GM19455 (cell line): ENCODE measurements around the gene CPLX3.
A peak's percentile ranks its signal among the peaks of the same experiment; 100 is the strongest.
"Not testable (repeated sequence)": the region's sequence is repeated elsewhere in the genome, so short reads cannot be mapped to it uniquely, and the experiment has no call there.

Source experiments
- ATAC-seq: cut with Tn5 transposase; IDR thresholded peaks from one replicate; pipeline ENCODE4 v1.9.1; 2021; ENCODE audit not compliant: unreplicated experiment

The CPLX3 gene, protein sequence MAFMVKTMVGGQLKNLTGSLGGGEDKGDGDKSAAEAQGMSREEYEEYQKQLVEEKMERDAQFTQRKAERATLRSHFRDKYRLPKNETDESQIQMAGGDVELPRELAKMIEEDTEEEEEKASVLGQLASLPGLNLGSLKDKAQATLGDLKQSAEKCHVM

DNA sequence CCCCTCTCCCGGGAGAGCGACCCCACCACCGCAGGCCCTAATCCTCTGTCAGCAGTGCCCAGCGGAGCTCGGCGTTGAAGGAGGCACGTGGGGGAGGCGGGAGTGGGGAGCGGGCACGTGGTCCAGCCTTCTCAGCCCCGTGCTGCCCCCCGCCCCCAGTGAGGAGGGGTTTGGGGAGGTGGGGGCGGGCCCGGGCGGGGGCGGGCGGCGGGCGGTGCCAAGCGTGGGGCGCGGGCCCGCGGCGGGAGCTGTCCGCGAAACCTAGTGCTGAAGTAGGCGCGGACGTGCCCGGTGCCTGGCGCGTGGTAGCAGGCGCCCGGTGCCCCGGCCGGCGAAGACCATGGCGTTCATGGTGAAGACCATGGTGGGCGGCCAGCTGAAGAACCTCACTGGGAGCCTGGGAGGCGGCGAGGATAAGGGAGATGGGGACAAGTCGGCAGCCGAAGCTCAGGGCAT, at the start of gene CPLX3:
TSS of gene CPLX3 (plus strand) at position 264 of the 456 bp plus-strand sequence. CDS start at position 341, 77 bp downstream.
- no peak for ATAC-seq

DNA sequence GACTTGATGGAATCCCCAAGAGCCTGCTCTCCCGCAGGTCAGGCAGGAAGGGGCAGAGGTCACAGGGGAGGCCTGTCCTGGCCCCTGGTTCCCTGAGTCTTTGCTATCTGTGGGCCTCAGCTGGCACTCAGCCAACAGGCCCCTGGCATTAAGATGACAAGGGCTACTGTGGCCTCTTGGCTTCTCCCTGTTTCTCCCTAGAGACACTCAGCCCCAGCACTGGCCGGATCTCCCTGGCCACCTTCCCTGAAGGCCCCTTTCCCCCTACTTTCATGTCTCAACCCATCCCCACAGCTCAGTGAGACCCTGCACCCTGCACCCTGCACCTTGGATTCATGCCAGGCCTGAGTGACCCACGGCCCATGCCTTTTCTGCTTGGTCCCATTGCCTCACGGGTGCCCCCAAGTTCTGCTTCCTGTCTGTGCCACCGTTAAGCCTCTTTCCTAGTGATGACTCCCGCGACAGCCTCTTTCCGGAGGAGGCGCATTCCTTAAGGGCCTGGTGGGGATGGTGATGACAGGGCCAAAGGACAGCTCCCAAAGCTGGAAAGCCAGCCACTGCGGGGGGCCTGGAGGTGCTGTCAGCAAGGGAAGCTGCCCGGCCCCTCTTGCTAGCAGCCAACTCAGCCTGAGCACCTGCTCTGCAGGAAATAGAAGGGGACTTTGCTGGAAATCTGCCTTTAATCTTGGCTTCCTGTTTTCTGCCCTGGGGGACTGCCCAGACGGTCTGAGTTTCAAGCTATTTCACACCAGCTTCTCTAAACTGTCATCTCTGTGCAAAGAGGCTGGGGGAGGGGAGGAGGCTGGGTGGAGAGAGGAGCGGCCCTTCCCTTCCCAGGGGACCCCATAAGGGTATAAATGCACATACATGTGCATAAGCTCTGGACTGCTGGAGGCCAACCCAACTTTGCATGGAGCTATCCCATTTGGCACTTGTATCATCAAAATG, 49.3 kb upstream of the CPLX3 start:
- no peak for ATAC-seq

DNA sequence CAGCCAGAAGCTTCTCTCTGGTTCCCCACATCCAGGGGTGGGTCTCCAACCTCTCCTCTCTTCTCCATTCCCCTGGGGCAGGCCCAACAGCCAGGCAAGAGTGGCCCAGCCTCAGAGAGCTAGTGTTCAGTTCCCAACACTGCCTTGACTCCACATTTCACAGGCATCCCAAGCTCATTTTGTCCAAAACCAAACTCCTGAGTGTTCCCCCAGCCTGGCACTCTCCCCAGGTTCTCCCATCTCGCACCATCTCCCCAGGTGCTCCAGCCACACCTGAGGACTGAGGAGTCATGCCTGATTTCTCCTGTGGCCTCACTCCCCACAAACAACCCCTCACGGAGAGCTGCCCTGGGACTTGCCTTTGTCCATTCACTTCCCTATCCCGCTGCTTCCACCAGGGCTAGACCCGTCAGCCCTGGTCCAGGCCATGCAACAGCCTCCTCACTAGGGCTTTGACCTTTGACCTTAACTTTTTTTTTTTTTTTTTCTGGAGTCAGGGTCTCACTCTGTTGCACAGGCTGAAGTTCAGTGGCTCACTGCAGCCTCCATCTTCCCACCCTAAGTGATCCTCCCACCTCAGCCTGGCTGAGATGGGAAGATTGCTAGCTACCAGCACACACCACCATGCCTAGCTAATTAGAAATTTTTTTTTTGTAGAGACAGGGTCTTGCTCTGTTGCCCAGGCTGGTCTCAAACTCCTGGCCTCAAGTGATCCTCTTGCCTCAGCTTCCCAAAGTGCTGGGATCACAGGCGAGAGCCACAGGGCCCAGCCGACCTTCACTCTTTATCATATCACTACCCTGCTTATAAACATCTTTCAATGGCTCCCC, 48.4 kb upstream of the CPLX3 start:
- no peak for ATAC-seq

DNA sequence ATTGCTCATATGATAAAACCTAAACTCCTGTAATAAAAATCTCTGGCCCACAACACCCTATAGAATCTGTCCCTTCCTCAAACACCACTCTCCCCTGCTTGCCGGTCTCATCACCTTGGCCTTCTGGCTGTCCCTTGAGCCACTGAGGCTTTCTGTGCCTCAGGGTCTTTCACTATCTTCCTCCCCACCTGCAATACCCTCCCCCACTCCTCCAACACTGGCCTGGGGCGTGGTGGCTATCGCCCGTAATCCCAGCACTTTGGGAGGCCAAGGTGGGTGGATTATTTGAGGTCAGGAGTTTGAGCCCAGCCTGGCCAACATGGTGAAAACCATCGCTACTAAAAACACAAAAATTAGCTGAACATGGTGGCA, 47.8 kb upstream of the CPLX3 start:
- no peak for ATAC-seq

DNA sequence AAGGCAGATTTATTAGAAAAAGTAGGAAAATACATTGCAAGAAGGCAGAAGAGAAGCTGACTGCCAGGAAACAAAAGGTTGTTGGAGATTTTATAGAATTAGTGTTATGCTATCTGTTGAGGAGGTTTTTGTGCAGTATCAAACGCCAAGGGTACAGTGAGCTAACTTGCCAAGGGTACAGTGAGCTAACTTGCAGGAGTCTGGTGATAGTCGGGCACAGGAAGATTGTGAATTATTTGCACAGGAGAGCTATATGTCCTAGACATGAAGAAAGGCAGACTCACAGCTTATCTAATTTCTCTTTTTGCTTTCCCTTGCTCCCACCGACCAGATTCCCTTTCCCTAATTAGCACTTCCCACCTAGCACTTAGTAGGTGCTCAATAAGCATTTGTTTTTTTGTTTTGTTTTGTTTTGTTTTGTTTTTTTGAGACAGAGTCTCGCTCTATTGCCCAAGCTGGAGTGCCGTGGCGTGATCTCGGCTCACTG, 47.2 kb upstream of the CPLX3 start:
- ATAC-seq: no peak

DNA sequence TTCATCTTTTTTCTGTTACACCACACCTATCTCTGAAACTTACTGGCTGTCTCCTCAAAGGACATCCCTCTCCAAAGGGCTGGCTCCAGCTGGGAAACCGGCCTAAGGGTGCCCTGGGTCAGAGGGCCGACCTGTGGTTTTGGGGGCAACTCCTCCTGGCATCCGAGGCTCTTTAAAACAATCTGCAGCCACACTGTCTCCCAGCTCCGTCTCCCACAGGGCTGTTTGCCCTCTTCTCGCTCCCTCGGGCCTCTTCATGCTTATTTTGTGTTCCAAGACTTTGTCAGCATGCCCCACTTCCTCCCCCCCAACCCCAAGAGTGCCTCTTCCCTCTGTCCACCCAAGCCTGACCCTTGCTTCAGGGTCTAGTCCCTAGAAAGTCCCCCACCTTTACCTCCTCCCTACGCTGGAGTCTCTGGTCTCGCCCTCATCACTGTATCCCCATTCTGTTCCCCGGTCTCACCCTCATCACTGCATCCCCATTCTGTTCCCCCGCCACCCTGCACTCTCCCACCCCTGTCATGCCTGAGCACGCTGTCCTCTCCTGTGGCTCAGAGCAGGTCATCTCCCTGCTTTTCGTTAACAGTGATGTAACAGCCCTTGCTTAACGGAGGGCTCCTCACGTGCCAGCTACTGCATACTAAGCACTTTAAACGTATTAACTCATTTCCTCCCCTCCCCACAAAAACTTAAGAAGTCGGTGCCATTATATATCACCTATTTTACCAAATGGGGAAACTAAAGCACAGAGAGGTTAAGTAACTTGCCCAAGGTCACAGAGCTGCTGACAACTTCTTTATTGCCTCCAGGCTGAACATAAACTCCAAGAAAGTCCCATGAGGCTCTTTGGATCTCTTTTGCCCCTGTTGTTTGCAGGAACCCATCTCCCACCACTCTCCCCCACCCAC, 45.6 kb upstream of the CPLX3 start:
- ATAC-seq: no peak

DNA sequence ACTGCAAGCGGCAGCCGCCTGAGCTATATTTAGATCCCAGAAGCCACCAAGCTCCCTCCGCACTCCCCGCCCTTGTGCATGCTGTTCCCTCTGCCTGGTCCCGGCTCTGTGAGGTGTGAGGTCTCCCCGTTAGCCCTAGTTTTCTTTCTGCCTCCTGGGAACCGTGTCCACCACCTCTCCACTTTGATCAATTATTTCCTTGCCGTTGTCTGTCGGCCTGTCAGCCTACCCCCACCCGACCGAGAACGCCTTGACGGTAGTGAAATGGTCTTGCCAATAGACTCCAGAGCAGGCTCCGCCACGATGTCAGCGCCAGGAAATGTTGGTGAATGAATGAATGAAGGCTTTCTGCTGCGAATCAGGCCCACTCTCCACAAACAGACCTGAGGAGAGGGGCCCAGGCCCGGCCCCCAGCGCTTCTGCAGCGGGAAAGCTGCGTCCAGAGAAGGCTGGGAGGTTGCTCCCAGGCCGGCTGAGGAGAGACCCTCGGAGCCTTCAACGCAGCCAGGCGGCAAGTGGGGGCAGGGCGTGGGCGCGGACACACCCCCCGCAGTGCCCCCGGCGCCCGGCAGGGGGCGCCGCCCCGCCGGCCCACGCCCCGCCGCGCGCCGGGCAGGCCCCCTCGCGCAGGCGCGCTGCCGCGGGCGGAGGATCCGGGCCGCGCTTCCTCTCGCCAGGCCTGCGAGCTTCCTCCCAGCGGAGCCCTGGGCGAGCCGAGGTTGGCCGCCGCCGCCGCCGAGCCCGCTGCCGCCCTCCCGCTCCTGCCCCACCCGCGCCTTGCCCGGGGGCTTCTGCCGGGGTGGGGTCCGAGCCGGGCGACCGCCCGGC, 44.8 kb upstream of the CPLX3 start, which contains the start of gene CSK:
TSS of gene CSK (plus strand) at position 650 of the 828 bp plus-strand sequence. CDS start 16,218 bp downstream, outside the sequence.
- peak; percentile 26 for ATAC-seq

DNA sequence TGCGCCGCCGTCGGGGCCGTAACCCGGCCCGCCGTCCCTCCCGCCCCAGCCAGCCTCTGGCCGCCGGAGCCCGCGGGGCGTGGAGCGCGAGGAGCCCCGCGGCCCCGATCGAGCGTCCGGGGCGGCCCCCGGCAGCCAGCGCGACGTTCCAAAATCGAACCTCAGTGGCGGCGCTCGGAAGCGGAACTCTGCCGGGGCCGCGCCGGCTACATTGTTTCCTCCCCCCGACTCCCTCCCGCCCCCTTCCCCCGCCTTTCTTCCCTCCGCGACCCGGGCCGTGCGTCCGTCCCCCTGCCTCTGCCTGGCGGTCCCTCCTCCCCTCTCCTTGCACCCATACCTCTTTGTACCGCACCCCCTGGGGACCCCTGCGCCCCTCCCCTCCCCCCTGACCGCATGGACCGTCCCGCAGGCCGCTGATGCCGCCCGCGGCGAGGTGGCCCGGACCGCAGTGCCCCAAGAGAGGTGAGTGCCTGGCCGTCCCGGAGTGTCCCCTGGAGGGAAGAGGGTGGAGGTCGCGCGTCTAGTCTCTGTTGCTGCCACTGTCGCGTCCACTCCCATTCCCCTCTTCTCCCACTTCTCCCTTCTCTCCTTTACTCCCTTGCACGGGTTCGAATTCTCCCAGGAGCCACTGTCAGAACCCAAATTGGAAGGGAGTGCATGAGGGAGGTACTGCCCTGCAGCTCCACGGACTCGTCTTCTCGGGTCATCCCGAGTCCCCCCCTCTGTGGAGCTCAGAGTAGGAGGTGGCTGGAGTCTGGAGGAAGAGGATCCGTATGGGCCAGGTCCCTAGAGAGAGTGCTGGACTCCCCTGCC, 44.0 kb upstream of the CPLX3 start:
- ATAC-seq: no peak

DNA sequence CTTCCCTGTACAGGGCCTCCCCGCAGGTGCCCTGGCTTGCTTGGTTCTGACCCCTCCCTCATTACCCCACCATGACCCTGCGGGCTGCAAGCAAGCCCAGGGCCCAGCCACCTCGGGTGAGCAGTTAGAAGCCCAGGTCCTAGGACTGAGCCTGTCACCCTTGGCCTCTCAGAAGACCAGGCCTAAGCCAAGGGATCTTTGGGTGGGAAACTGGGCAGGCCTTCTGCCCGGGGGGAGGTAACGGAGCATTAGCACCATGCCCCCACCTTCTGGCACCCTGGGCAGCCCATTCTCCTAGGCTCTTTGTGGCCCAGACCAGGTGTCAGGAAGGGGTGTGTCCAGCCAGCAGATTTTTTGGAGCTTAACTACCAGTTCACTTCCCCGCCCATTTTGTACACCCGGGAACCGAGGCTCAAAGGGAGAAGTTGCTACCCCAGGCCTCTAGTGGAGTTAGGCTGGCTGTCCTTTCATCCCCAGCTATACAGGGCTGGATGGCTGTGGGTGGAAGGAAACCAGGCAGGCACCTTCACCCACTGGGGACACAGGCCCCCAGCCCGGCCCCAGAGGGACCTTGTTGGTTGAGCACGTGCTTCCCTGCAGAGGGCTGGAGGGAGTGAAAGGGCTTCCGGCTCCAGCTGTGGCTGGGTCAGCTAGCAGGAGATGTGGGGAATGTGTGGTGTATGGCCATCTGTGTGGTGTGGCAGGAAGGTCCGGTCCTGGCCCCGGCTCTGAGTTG, 43.2 kb upstream of the CPLX3 start:
- no peak for ATAC-seq

DNA sequence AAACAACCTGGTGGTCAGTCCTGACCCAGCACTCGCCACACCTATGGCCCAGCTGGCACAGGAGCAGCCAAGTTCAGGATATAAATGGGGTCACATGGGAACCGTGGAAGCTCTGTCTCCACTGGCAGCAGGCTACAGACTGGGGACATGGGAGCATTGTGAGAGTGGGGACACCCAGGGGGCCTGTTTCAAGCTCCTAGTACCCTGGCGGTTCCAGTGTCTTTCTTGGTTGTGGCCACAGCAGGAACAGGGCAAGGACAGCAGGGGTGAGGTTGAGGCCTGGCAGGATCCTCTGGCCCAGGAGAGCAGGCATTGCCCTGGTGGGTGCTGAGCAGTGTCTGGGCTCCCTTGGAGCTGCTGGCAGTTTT, 42.6 kb upstream of the CPLX3 start:
- no peak for ATAC-seq

DNA sequence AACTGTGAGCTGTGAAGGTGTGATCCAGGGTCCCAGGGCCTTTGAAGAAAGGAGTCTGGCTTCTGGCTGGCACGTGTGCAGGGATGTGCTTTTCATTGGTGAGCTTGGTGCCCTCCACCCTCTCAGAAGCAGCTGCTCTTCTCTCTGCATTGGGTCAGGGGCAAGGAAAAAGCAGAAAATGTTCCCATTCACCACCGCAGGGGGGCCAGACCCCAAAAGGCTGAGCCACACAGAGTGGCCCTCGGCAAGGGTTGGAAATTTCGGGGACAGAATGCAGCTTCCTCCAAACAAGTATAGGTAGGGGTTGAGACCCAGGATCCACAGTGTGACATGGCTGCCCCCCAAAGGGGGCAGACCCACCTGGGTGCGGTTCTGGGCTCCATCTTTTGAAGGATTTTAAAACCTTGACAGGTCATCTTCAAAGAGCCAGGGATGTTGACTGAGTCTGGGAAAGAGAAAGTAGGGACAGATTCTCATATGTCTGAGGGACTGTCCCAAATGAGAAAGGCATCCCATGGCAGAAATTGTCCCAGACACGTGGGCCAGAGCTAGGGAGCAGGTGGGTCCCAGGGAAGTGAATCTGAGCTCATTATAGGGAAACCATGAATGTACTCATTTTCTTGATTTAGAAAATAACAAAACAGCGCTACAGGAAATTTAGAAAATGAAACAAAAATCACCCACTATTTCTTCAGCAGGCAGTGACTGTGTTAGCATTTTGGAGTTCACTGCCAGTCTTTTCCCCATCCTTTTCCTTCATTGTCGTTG, 41.8 kb upstream of the CPLX3 start:
- ATAC-seq: no peak

DNA sequence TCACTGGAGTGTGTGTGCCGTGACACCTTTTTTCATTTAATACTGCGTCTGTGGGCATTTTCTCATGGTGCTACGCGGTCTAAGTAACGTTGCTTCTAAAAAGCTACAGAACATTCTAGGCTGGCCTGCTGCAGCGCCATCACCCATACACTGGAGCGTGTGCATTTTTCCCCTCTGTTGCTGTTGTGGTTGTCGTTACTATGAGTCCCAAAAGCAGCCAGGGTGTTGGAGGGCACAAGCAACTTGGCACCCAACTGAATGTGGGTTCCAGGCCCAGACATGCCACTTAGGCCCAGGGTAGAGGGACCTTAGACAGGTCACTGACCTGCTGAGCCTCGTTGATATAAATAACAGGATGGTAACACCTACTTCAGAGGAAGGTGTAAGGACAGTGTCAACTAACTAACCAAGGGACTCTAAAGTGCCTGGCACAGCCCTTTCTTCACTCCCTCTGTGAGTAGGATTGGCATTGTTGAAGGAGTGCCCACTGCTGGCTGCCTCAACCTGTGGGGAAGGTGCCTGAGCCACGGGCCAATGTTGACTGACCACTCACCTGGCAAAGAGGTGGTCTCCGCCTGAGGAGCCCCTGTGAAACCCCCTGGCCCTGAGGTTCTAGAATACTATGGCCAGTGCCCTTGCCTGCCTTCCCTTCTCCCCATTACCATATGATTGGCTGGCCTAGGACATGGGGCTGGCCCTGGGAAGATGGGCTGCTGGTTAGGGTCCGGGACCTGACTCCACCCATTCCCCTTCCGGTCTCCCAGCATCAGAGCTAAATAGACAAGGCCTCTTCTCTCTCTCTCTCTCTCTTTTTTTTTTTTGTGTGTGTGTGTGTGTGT, 41.0 kb upstream of the CPLX3 start:
- ATAC-seq: no peak

DNA sequence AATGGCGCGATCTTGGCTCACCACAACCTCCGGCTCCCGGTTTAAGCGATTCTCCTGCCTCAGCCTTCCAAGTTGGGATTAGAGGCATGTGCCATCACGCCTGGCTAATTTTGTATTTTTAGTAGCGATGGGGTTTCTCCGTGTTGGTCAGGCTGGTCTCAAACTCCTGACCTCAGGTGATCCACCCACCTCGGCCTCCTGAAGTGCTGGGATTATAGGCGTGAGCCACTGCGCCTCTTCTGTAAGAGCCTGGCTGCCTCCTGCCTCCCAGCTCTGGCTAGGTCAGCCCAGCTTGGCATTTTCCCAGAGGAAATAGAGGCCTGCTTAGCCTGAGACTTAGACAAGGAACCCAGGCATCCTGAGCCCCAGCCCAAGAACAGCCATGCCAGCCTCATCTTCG, 40.3 kb upstream of the CPLX3 start:
- not testable (repeated sequence) for ATAC-seq

DNA sequence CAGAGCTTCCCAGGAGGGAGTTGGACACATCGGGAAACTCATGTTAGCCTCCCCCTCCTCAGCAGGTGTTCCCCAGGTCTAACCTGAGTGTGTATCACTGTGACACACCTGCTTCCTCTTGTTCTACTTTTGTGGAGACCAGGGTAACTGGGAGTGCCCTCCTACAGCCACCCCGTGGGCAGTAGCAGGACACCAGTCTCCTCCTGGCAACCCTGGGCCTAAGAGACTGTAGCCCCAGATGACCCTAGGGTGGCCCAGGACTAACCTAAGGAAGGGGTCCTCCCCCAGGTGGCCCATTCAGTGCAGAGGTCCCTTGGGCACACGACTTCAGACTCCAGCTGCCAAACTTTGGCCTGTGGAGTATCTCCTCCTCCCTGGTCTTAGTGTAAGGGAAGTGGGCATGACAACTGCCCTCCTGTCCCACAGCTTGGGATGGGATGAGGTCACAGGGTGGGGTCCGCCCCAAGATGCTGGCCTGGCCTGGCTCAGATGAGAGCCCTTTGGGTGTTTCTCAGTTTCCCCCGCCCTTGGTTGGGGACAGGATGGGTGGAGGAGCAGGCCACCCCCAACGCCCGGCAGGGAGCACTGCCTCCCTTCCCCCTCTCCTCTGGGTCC, 39.8 kb upstream of the CPLX3 start:
- ATAC-seq: no peak

DNA sequence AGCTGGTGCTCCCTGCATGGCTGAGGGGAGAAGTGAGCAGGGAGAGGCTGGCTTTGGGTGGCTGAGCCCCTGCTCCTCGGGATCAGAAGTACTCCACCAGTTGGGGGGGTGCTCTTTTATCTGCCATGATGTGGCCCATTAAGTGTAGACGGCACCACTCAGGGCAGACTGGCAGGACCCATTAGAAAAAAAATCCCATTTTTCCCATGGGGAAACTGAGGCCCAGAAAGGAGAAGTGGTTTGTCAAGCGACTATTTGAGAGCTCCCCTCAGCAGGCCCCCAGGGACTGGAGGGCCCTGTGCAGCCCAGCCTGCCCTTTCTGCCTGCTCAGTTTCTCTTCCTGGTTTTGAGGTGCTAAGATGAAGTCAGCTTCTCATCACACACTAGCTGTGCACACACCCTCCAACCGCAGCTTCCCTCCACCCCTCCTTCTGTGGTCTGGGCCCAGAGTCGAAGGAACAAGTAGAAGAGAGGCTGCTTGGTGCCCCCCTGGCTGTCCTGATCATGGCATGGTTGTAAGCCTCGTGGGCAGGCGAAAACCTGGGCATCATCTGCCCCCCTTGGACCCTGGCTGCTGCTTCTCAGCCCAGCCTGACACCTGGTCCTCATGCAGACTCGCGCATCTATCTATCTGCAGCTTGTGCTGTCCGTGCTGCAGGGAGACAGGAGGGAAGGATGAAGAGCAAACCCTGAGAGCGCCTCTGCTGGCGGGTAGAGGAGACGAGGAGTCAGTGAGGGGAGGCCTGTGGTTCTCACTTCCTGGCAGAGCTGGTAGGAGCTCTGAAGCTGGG, 39.0 kb upstream of the CPLX3 start:
- peak; percentile 48 for ATAC-seq
